GM12864 (cell line): ENCODE data around the gene SULF2.

Experiments used
- DNase-seq: peaks from one replicate; pipeline ENCODE4 v3.0.0-alpha.2; 2011; ENCODE audit warnings: low read depth
- H3K4me3 ChIP-seq: 2 replicates; pipeline ENCODE4 v1.5.1; 2011; ENCODE audit warnings: mild to moderate bottlenecking, low read depth, low read length, control low read depth
- CTCF ChIP-seq: IDR thresholded peaks from 2 replicates; pipeline ENCODE4 v1.5.1; 2011; ENCODE audit warnings: low read depth, mild to moderate bottlenecking, moderate library complexity, low read length, control low read depth, inconsistent platforms; ENCODE audit errors: missing control alignments

SULF2 gene

GRCh38 chr20:47775039-47775438, 10.2 kb downstream of the SULF2 start:
- no peak for DNase-seq
- TF ChIP-seq CTCF = no peak

GRCh38 chr20:47774131-47774777, 11.0 kb downstream of the SULF2 start:
- no peak for TF ChIP-seq CTCF
- no peak for DNase-seq
- H3K4me3 ChIP-seq = no peak overlapping the region

More at GRCh38 chr20:47775039-47775438, 10.2 kb downstream of the SULF2 start:
- no peak overlapping the region for H3K4me3 ChIP-seq

- DNase-seq = no peak
- TF ChIP-seq CTCF = no peak
- H3K4me3 ChIP-seq = no peak overlapping the region
These were observed 11.9 kb downstream of the SULF2 start for GRCh38 chr20:47773371-47773786.

GRCh38 chr20:47770935-47771334, 14.3 kb downstream of the SULF2 start:
- no peak for TF ChIP-seq CTCF
- no peak overlapping the region for H3K4me3 ChIP-seq
- no peak for DNase-seq

GRCh38 chr20:47768016-47768824, 17.1 kb downstream of the SULF2 start:
- TF ChIP-seq CTCF = no peak
- DNase-seq = no peak
- H3K4me3 ChIP-seq = no peak overlapping the region

GRCh38 chr20:47765691-47766594, 19.3 kb downstream of the SULF2 start:
- DNase-seq = no peak
- H3K4me3 ChIP-seq = no peak overlapping the region
- TF ChIP-seq CTCF = no peak
